HG02840 (cell line): Measurements from ENCODE around the gene ST6GALNAC3.

ENCODE experiments used
- ATAC-seq: cut with Tn5 transposase; IDR thresholded peaks from one replicate; pipeline ENCODE4 v1.9.1; 2021; ENCODE audit warnings: mild to moderate bottlenecking, moderate library complexity, moderate number of reproducible peaks; ENCODE audit not compliant: unreplicated experiment, low FRiP score

The ST6GALNAC3 gene

GRCh38 chr1:76137746-76138145 lies 63.2 kb downstream of the ST6GALNAC3 start:
- ATAC-seq = no peak

- no peak for ATAC-seq
Observed at GRCh38 chr1:76138217-76138616, 63.7 kb downstream of the ST6GALNAC3 start.

GRCh38 chr1:76140227-76140626 lies 65.7 kb downstream of the ST6GALNAC3 start:
- ATAC-seq = no peak

GRCh38 chr1:76141929-76142328 lies 67.4 kb downstream of the ST6GALNAC3 start:
- no peak for ATAC-seq

- no peak for ATAC-seq
Observed at GRCh38 chr1:76142771-76143540, 68.4 kb downstream of the ST6GALNAC3 start.

GRCh38 chr1:76144247-76144646 lies 69.7 kb downstream of the ST6GALNAC3 start:
- ATAC-seq = no peak

GRCh38 chr1:76145332-76145731 lies 70.8 kb downstream of the ST6GALNAC3 start:
- no peak for ATAC-seq

- no peak for ATAC-seq
Observed at GRCh38 chr1:76146184-76146583, 71.6 kb downstream of the ST6GALNAC3 start.

- no peak for ATAC-seq
Observed at GRCh38 chr1:76147917-76148316, 73.4 kb downstream of the ST6GALNAC3 start.

- no peak for ATAC-seq
Observed at GRCh38 chr1:76148460-76148859, 73.9 kb downstream of the ST6GALNAC3 start.

- ATAC-seq = no peak
Observed at GRCh38 chr1:76153841-76154205, 79.3 kb downstream of the ST6GALNAC3 start.

GRCh38 chr1:76154206-76154956 lies 79.8 kb downstream of the ST6GALNAC3 start:
- peak; percentile 88 for ATAC-seq

- ATAC-seq = no peak
Observed at GRCh38 chr1:76156987-76157386, 82.4 kb downstream of the ST6GALNAC3 start.

GRCh38 chr1:76158126-76158525 lies 83.6 kb downstream of the ST6GALNAC3 start:
- ATAC-seq = no peak

- no peak for ATAC-seq
Observed at GRCh38 chr1:76160225-76160624, 85.7 kb downstream of the ST6GALNAC3 start.

GRCh38 chr1:76161451-76161850 lies 86.9 kb downstream of the ST6GALNAC3 start:
- no peak for ATAC-seq

GRCh38 chr1:76162254-76162653 lies 87.7 kb downstream of the ST6GALNAC3 start:
- no peak for ATAC-seq

GRCh38 chr1:76164165-76164564 lies 89.6 kb downstream of the ST6GALNAC3 start:
- no peak for ATAC-seq

GRCh38 chr1:76170084-76170483 lies 95.5 kb downstream of the ST6GALNAC3 start:
- no peak for ATAC-seq

GRCh38 chr1:76170513-76170912 lies 96.0 kb downstream of the ST6GALNAC3 start:
- ATAC-seq = no peak

- no peak for ATAC-seq
Observed at GRCh38 chr1:76176000-76176399, 101.5 kb downstream of the ST6GALNAC3 start.

- ATAC-seq = no peak
Observed at GRCh38 chr1:76177615-76178014, 103.1 kb downstream of the ST6GALNAC3 start.
